Stimulated activated naive CD8-positive, alpha-beta T cell treated with anti-CD3 and anti-CD28 coated beads, Interleukin-15, amount 100 ng/mL, for 72 hours (primary cell): ENCODE measurements around the gene ZNF182.
"Not testable (repeated sequence)": the region's sequence is repeated elsewhere in the genome, so short reads cannot be mapped to it uniquely, and the experiment has no call there.

Source experiments
- ATAC-seq: fragments of 150-1000 bp; cut with Tn5 transposase; 2 replicates; pipeline ENCODE4 v1.10.0; 2021; ENCODE audit warnings: mild to moderate bottlenecking, moderate library complexity
- DNase-seq, 2 donors: peaks; one replicate each; pipeline ENCODE4 v3.0.0; 2021 to 2022
- H3K27ac Mint-ChIP-seq, 2 donors: one replicate each; pipeline ENCODE4 v1.8.0; 2022; ENCODE audit warnings: mild to moderate bottlenecking in 2 of 2, mixed read lengths in 2 of 2, moderate library complexity in 2 of 2
- H3K27me3 Mint-ChIP-seq: one replicate; pipeline ENCODE4 v1.8.0; 2022; ENCODE audit warnings: mixed read lengths
- H3K4me1 Mint-ChIP-seq: one replicate; pipeline ENCODE4 v1.8.0; 2022; ENCODE audit warnings: mild to moderate bottlenecking, mixed read lengths
- H3K4me3 Mint-ChIP-seq, 2 donors: one replicate each; pipeline ENCODE4 v1.8.0; 2022; ENCODE audit warnings: mild to moderate bottlenecking in 2 of 2, mixed read lengths in 2 of 2, moderate library complexity in 1 of 2
- H3K9me3 Mint-ChIP-seq, 2 donors: one replicate each; pipeline ENCODE4 v1.8.0; 2022; ENCODE audit warnings: mixed read lengths in 2 of 2

ZNF182 gene

DNA sequence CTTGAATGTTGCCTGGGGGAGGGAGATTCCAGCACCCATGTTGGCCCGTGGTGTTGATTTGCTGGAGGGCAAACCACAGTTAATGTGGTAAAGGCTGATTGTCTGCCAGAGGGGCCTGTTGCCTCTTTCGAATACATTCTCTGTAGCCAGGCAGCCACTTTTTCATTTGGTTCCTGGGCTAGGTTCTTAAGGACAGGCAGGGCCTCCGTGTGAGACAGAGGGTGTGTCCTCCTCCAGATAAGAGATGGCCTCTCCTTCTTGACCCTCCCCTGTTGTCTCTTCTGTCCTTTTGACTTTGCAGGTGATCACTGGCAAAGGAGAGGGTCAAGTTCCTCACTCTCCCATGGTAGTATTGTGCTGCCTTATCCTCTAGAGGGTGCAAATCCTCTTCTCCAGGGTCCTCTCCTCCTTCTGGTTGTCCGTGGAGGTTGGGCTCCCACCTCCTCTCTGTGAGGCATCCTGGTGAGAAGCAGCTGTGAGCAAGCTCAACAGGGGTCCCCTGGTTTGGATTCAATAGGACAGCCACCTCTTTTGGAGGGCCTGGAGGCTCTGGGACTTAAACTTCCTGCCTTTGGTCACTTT, 44.9 kb downstream of the ZNF182 start:
- H3K9me3 Mint-ChIP-seq, result no peaks in the 10 kb centered on the region
- no peaks in the 10 kb centered on the region for H3K27me3 Mint-ChIP-seq
- ATAC-seq (peak; percentile 79), DNase-seq (peak; percentile 13 to 19)
- H3K4me1 Mint-ChIP-seq, result no peaks in the 10 kb centered on the region
- no peak overlapping the region for H3K27ac Mint-ChIP-seq
- no peak overlapping the region for H3K4me3 Mint-ChIP-seq

DNA sequence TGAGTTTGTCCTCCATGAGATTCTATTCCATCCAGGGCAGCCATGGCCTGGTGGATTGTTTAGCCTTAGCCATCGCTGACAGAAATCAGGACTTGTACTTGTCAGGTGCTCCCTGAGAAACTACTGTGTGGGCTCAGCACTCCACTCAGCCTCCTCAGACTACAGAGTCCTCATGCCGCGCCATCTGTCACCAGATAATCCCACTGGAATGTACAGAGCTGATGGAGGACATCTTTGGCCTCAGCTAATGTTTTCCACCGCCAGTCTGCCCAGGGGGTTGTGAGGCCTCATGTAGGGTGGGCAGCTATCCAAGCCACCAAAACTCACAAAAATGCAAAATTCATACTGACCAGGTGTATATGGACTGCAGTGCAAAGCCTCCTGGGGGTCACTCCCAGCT, 45.6 kb downstream of the ZNF182 start:
- not testable (repeated sequence) for H3K27me3 Mint-ChIP-seq, H3K27ac Mint-ChIP-seq, ATAC-seq, H3K4me1 Mint-ChIP-seq, DNase-seq, H3K9me3 Mint-ChIP-seq, H3K4me3 Mint-ChIP-seq

DNA sequence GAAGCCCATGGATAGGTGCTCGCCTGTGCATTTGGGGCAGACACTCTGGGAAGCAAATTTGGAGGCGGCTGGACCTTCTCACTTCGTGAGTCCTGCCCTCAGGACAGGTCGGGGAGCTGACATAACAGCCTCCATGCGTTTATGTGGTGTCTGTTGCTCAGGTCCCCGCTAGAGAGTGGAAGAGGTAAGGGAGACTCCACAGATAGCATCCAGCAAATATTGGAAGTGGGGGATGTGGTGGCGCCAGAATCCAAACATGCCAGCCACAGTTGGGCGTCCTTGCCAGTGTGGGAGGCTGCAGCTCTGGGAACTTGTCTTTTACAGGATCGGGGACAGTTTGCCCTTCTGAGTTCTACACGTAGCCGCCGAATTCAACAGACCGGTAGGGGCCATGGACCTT, 47.8 kb downstream of the ZNF182 start:
- H3K4me3 Mint-ChIP-seq, result no peak overlapping the region
- peaks cover 0 to 3% of the 10 kb centered on the region in 2 donors for H3K9me3 Mint-ChIP-seq
- H3K27me3 Mint-ChIP-seq, result no peaks in the 10 kb centered on the region
- DNase-seq, result no peak
- no peaks in the 10 kb centered on the region for H3K4me1 Mint-ChIP-seq
- ATAC-seq, result no peak
- no peak overlapping the region for H3K27ac Mint-ChIP-seq

DNA sequence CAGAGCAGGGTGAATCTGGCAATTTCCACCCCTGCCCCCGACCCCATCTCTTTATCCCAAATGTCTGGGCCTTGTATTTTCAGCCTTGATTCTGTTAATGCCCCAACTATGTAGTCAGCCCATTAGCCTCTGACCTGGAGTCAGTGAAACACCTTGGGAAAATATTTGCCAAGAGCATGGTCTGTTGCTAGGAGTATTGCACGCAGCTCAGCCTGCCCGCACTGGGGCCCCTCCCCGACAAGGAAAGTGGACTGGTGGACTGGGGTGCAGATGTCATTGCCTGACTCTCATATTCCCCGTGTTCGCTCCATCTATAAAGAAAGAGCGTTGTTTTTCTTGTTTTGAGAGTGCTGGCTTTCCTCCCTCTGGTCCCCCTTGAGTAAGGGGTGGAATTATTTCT, 48.5 kb downstream of the ZNF182 start:
- not testable (repeated sequence) for H3K4me1 Mint-ChIP-seq, ATAC-seq, DNase-seq, H3K4me3 Mint-ChIP-seq, H3K27ac Mint-ChIP-seq, H3K27me3 Mint-ChIP-seq
- peaks cover 0 to 10% of the 10 kb centered on the region in 2 donors for H3K9me3 Mint-ChIP-seq

DNA sequence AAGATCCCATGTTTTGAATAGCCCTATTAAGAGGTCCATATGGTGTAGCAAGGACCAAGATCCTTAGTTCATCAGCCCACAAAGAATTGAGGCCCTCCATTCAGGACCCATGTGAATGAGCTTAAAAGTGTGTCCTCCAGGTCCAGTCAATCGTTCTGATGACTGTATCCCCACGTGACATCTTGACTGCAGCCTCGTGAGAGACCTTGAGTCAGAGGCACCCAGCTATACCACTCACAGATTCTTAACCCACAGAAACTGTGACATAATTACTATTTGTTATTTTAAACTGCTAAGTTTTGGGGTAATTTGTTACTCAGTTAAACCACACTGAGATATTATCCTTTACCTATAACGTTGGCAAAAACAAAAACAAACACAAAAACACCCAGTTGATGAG, 62.4 kb downstream of the ZNF182 start:
- Mint-ChIP-seq H3K27me3 (no peaks in the 10 kb centered on the region), H3K4me1 (peaks cover 8% of the 10 kb centered on the region), H3K4me3 (no peak overlapping the region), H3K27ac (no peak overlapping the region), H3K9me3 (peaks cover 0 to 9% of the 10 kb centered on the region in 2 donors)
- DNase-seq (no peak), ATAC-seq (no peak)

DNA sequence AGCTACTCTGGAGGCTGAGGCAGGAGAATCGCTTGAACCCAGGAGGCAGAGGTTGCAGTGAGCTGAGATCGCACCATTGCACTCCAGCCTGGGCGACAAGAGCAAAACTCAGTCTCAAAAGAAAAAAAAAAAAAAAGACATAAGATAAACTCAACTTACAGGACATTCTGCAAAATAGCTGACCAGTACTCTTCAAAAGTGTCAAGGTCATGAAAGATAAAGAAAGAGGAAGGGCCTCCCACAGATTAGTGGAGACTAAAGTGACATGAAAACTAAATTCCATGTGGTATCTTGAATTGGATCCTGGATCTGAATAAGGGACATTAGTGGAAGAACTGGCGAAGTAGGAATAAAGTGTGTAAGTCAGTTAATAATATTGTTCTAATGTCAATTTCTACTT, 63.3 kb downstream of the ZNF182 start:
- no peak for ATAC-seq

DNA sequence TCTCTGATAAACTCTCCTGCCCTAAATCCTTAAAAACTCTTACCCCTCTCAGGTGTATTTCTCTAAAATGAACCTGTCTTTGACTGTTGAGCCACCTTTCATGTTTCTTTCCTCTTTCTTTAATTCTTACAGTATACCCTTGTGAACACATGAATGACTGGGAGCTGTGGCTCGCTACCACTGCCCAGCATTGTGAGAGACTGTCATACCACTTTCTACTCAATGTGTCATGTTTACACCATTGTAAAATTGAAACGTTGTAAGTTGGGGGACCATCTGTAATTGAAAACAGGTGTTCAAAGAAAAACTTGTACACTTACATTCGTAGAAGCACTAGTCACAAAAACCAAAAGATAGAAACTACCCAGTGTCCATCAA, 66.9 kb downstream of the ZNF182 start:
- Mint-ChIP-seq H3K4me1 (peaks cover 11% of the 10 kb centered on the region), H3K27me3 (no peaks in the 10 kb centered on the region), H3K4me3 (peak overlapping the region; percentile 75 to 82), H3K27ac (no peak overlapping the region), H3K9me3 (no peaks in the 10 kb centered on the region)
- ATAC-seq (no peak), DNase-seq (no peak)

More for the DNA sequence above, 63.3 kb downstream of the ZNF182 start:
- H3K4me1 Mint-ChIP-seq, result peaks cover 11% of the 10 kb centered on the region
- no peak overlapping the region for H3K4me3 Mint-ChIP-seq
- H3K9me3 Mint-ChIP-seq, result peaks cover 0 to 9% of the 10 kb centered on the region in 2 donors
- H3K27ac Mint-ChIP-seq, result no peak overlapping the region
- DNase-seq, result no peak
- no peaks in the 10 kb centered on the region for H3K27me3 Mint-ChIP-seq

DNA sequence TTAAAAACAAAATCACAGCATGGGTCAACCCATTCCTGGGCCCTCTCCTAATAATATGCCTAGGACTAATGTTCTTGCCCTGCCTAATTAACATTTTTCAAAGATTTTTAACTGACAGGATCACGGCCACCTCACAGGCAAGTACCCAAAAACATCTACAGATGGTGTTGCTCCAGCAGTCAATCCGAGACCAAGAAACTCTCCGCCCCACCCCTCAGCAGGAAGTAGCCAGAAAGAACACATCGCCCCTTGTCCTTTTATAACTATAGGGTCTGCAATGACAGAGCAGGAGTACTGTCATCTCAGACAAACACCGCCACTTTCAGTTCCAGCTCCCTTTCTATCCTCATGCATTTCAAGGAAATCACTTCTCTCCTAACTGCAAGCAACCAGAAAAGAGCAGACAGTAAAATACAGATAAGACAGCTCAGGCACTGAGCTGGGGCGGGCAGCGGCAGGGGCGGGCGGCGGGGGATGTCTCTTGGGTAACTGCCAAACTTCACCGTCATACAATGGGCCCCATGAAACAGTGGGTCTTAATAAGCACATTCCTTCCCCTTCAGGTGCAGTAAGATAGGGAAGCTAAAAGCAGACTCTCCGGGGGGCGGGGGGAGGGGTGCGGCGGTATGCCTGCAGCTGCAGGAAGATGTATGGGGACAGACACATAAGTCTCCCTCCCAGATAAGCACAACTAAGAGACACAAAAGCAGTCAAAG, 67.4 kb downstream of the ZNF182 start:
- peak overlapping the region; percentile 75 to 82 for H3K4me3 Mint-ChIP-seq
- DNase-seq (peak; percentile 3 to 22), ATAC-seq (peak; percentile 74)
- peak overlapping the region; percentile 27 to 79 for H3K27ac Mint-ChIP-seq
- no peaks in the 10 kb centered on the region for H3K27me3 Mint-ChIP-seq
- peaks cover 11% of the 10 kb centered on the region for H3K4me1 Mint-ChIP-seq
- no peaks in the 10 kb centered on the region for H3K9me3 Mint-ChIP-seq

DNA sequence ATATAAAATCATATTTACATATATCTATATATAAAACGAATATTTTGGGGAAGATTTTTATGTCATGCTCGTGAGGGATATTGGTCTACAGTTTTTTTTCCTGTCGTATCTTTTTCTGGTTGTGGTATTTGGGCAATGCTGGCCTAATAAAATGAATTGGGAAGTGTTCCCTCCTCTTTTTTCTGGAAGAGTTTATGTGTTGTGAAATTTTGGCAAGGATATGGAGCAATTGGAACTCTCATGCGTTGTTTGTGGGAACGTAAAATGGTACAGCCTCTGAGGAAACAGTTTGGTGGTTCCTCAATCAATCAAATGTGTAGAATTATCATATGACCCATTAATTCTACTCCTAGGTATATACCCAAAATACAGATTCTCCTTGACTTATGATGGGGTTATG, 69.8 kb downstream of the ZNF182 start:
- DNase-seq (no peak), ATAC-seq (no peak)
- no peaks in the 10 kb centered on the region for H3K27me3 Mint-ChIP-seq
- no peak overlapping the region for H3K4me3 Mint-ChIP-seq
- H3K4me1 Mint-ChIP-seq, result peaks cover 11% of the 10 kb centered on the region
- H3K27ac Mint-ChIP-seq, result no peak overlapping the region
- no peaks in the 10 kb centered on the region for H3K9me3 Mint-ChIP-seq

DNA sequence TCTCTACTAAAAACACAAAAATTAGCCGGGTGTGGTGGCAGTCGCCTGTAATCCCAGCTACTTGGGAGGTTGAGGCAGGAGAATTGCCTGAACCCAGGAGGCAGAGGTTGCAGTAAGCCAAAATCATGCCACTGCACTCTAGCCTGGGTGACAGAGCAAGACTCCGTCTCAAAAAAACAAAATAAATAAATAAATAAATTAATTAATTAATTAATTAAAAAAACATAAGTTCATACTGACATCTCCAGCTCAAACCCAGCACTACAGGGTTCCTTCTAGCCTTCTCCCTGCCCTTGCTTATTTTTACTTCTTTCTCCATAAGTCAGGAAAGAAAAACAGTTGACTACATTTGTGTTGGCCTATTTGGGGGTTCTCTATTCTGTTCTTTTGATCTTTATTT, 71.8 kb downstream of the ZNF182 start:
- not testable (repeated sequence) for ATAC-seq

DNA sequence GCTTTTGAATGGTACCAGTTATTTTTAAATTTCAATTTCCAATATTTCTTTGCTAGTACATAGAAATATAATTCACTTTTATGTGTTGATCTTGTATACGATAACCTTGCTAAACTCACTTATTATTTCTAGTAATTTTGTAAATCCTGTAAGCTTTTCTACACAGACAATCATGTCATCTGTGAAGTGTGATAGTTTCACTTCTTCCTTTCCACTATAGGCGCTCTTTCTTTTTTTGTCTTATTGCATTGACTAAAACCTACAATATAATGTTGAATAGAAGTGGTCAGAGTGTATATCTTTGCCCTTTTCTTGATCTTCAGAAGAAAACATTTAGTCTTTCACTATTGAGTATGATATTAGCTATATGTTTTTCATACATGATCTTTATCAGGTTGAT, 76.6 kb downstream of the ZNF182 start:
- Mint-ChIP-seq H3K4me3 (no peak overlapping the region), H3K4me1 (no peaks in the 10 kb centered on the region), H3K9me3 (peaks cover 0 to 5% of the 10 kb centered on the region in 2 donors), H3K27me3 (no peaks in the 10 kb centered on the region), H3K27ac (no peak overlapping the region)
- no peak for DNase-seq
- ATAC-seq, result no peak

More for the DNA sequence above, 71.8 kb downstream of the ZNF182 start:
- DNase-seq, H3K4me3 Mint-ChIP-seq, H3K27ac Mint-ChIP-seq, H3K27me3 Mint-ChIP-seq, H3K4me1 Mint-ChIP-seq, H3K9me3 Mint-ChIP-seq: not testable (repeated sequence)
